ENCODE measurements around the gene TNS4. TPM values are rescaled to one million over a fixed set of nuclear protein-coding genes. Genes with fewer than 3 reads are reported as not detected.

The TNS4 gene
- total RNA-seq, 1 experiment from 2014 or later, result 36.6 TPM

GRCh38 chr17:40496170-40496569 lies 5.3 kb downstream of the TNS4 start:
- intact Hi-C loops (cut with micrococcal nuclease), result no loop called here
- H3K4me3 ChIP-seq (replicated peaks in 1 of 2; ENCODE audit: low read depth in 1 of 2, low read length in 2 of 2), result no peak overlapping the region
- ATAC-seq, result no peak
- ChIA-PET RAD21 (ENCODE audit: low non-redundant PET in 1 of 2, low total read pairs in 2 of 2, uncharacterized antibody in 2 of 2, unreplicated experiment in 2 of 2) (interaction anchor here in 1 of 2 experiments (0.6 kb wide), 1 partner anchor 37 kb away, joined by 3 read pairs; no protein-coding TSS in a partner anchor), POLR2A (no interaction called here), CTCF (interaction anchor here (0.6 to 1.0 kb wide), 2 partner anchors 20 kb away, joined by 3 to 4 read pairs; no protein-coding TSS in a partner anchor)
- no peak for DNase-seq (ENCODE audit: low read depth, low spot score)
- BruUV-seq (replicated peaks), result no TSS peak
- no peaks in the 10 kb centered on the region for H3K27me3 ChIP-seq (ENCODE audit: insufficient read depth, low read length)
- no peak overlapping the region for H3K4me2 ChIP-seq (ENCODE audit: low read length)
- no peak for TF ChIP-seq CEBPB (IDR thresholded peaks at IDR 0.05; ENCODE audit: low read depth)
- TF ChIP-seq ATF3 (IDR thresholded peaks at IDR 0.05), result no peak
- no peak for TF ChIP-seq RAD21 (IDR thresholded peaks at IDR 0.05; ENCODE audit: low read depth)
- TF ChIP-seq EZH2phosphoT487 (IDR thresholded peaks at IDR 0.05; ENCODE audit: borderline replicate concordance), result no peak
- no peak for TF ChIP-seq ZBTB33 (IDR thresholded peaks at IDR 0.05; ENCODE audit: extremely low read depth, insufficient replicate concordance, low read length)
- TF ChIP-seq CBX3 (IDR thresholded peaks at IDR 0.05; ENCODE audit: low read depth), result no peak
- no peak for TF ChIP-seq POLR2A (IDR thresholded peaks at IDR 0.05; ENCODE audit: borderline replicate concordance, extremely low read depth, insufficient read depth, insufficient read length)
- peak overlapping the region; percentile 10; the same call in 1 of the 2 replicates for H3K27ac ChIP-seq (ENCODE audit: low read depth, low read length)
- no peaks in the 10 kb centered on the region for H4K20me1 ChIP-seq (ENCODE audit: insufficient read depth)
- H3K9me2 ChIP-seq (ENCODE audit: insufficient read depth), result no peaks in the 10 kb centered on the region
- no peak overlapping the region for H3K9ac ChIP-seq (ENCODE audit: low read length)
- H2AFZ ChIP-seq (ENCODE audit: low read depth, low read length, poor library complexity, severe bottlenecking), result no peak overlapping the region
- peaks cover 25 to 28% of the 10 kb centered on the region in 2 experiments for H3K36me3 ChIP-seq (ENCODE audit: control insufficient read depth in 1 of 2, insufficient read depth in 2 of 2, low read length in 2 of 2)
- H3K9me3 ChIP-seq (ENCODE audit: control insufficient read depth in 1 of 2, insufficient read depth in 1 of 2, low read depth in 1 of 2, low read length in 2 of 2), result no peaks in the 10 kb centered on the region
- peaks cover 19 to 51% of the 10 kb centered on the region in 2 experiments for H3K4me1 ChIP-seq (ENCODE audit: control insufficient read depth in 1 of 2, insufficient read depth in 2 of 2, low read length in 2 of 2)
- H3K79me2 ChIP-seq (ENCODE audit: insufficient read depth, low read length), result peaks cover 58% of the 10 kb centered on the region

DNA sequence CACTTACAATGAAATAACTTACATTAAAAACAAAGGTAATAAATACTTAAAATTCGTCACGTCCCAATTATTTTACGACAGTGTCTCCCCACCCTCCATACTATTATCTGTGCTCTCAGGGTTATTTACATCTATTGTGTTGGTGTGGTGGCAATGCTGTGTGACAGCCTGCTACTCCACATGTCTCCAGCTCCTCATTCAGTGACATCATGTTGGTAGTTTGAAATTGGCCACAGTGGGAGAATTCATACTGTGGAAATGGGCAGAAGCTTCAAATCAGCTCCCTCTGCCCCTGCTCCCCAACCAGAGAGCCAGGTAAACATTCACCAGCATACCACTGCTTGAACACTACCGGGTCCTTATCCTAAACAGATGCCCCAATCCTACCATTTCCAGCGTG lies 6.3 kb downstream of the TNS4 start:
- Histone ChIP-seq H3K9ac (ENCODE audit: low read length) (no peak overlapping the region), H3K4me1 (ENCODE audit: control insufficient read depth in 1 of 2, insufficient read depth in 2 of 2, low read length in 2 of 2) (peaks cover 20 to 51% of the 10 kb centered on the region in 2 experiments), H3K36me3 (ENCODE audit: control insufficient read depth in 1 of 2, insufficient read depth in 2 of 2, low read length in 2 of 2) (peaks cover 25 to 28% of the 10 kb centered on the region in 2 experiments), H3K9me2 (ENCODE audit: insufficient read depth) (no peaks in the 10 kb centered on the region), H3K27ac (ENCODE audit: low read depth, low read length) (no peak overlapping the region), H4K20me1 (ENCODE audit: insufficient read depth) (no peaks in the 10 kb centered on the region), H3K4me3 (replicated peaks in 1 of 2; ENCODE audit: low read depth in 1 of 2, low read length in 2 of 2) (no peak overlapping the region), H3K4me2 (ENCODE audit: low read length) (no peak overlapping the region), H3K27me3 (ENCODE audit: insufficient read depth, low read length) (no peaks in the 10 kb centered on the region), H3K9me3 (ENCODE audit: control insufficient read depth in 1 of 2, insufficient read depth in 1 of 2, low read depth in 1 of 2, low read length in 2 of 2) (no peaks in the 10 kb centered on the region), H2AFZ (ENCODE audit: low read depth, low read length, poor library complexity, severe bottlenecking) (no peak overlapping the region), H3K79me2 (ENCODE audit: insufficient read depth, low read length) (peaks cover 48% of the 10 kb centered on the region)
- intact Hi-C loops (cut with micrococcal nuclease), result no loop called here
- CTCF ChIA-PET, result interaction anchor here (1.0 to 1.2 kb wide), 2 partner anchors 19 to 77 kb away, joined by 4 read pairs; partner anchors contain the start of gene TOP2A
- DNase-seq (ENCODE audit: low read depth, low spot score) (no peak), ATAC-seq (no peak)
- POLR2A ChIA-PET, result no interaction called here
- BruUV-seq (replicated peaks), result no TSS peak
- RAD21 ChIA-PET (ENCODE audit: low non-redundant PET in 1 of 2, low total read pairs in 2 of 2, uncharacterized antibody in 2 of 2, unreplicated experiment in 2 of 2), result no interaction called here
- TF ChIP-seq EZH2 (IDR thresholded peaks at IDR 0.05) (no peak), CBX3 (IDR thresholded peaks at IDR 0.05; ENCODE audit: low read depth) (no peak), YY1 (IDR thresholded peaks at IDR 0.05; ENCODE audit: extremely low read depth, insufficient replicate concordance, low read depth, low read length) (no peak), SIN3A (IDR thresholded peaks at IDR 0.05; ENCODE audit: low read depth) (no peak), CEBPB (IDR thresholded peaks at IDR 0.05; ENCODE audit: low read depth) (no peak), FOSL1 (IDR thresholded peaks at IDR 0.05; ENCODE audit: low read depth) (no peak), POLR2A (IDR thresholded peaks at IDR 0.05; ENCODE audit: borderline replicate concordance, extremely low read depth, insufficient read depth, insufficient read length) (no peak), SP1 (IDR thresholded peaks at IDR 0.05; ENCODE audit: low read depth) (no peak), POLR2AphosphoS5 (IDR thresholded peaks at IDR 0.05; ENCODE audit: low read depth, low read length) (no peak), CTCF (IDR thresholded peaks at IDR 0.05 in 2 of 3, conservative IDR thresholded peaks at IDR 0.05 in 1 of 3; ENCODE audit: borderline replicate concordance in 1 of 3, insufficient read depth in 1 of 3, low read depth in 2 of 3, low read length in 2 of 3) (no peak), ZNF274 (IDR thresholded peaks at IDR 0.05; ENCODE audit: low read depth, low read length) (no peak), RAD21 (IDR thresholded peaks at IDR 0.05; ENCODE audit: low read depth) (no peak), SRF (IDR thresholded peaks at IDR 0.05; ENCODE audit: low read depth) (no peak), EGR1 (IDR thresholded peaks at IDR 0.05; ENCODE audit: low read depth) (no peak)
